ENCODE data around the gene CFAP46. TPM values are rescaled to one million over a fixed set of nuclear protein-coding genes. Genes with fewer than 3 reads are reported as not detected.

Gene CFAP46
- total and polyA plus RNA-seq, 9 donors, result 0.50 to 22.4 (median 1.6) TPM; not detected in 1

DNA sequence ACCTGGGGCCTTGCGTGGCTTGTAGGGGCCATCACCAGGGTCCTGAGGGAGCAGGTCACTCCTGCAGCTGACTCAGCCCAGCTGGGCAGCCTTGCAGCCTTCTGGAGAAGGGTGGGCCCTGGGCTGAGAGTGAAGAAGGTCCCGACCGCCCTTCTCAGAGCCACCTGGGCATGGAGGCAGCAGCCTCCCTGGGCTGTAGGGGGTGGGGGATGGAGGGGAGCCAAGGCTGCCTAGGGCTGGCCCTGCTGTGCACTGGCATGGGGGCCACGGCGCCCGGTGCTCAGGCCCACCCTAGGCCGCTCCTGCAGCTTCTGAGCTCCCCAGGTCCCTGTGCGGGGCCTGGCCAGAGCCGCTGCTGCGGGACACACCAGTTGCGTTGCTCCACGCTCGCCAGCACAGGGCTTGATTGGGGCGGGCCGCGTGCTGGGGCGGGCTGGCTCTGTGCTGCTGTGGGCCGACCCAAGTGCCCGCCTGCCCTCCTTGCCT lies 92.8 kb downstream of the CFAP46 start:
- 94 to 97% (median 95%) methylated on average over 17 to 19 of the region's 19 CpGs for WGBS, 3 donors
- Histone ChIP-seq H3K27ac (no peak overlapping the region), H3K4me1 (ENCODE audit: insufficient read depth) (no peaks in the 10 kb centered on the region), H3K27me3 (no peaks in the 10 kb centered on the region), H3K36me3 (no peaks in the 10 kb centered on the region), H3K9me3 (no peaks in the 10 kb centered on the region), H3K4me3 (no peak overlapping the region)
- no peak for TF ChIP-seq POLR2A (IDR thresholded peaks at IDR 0.05)
- TF ChIP-seq EP300 (IDR thresholded peaks at IDR 0.05), result no peak
- TF ChIP-seq, protein P1, sequence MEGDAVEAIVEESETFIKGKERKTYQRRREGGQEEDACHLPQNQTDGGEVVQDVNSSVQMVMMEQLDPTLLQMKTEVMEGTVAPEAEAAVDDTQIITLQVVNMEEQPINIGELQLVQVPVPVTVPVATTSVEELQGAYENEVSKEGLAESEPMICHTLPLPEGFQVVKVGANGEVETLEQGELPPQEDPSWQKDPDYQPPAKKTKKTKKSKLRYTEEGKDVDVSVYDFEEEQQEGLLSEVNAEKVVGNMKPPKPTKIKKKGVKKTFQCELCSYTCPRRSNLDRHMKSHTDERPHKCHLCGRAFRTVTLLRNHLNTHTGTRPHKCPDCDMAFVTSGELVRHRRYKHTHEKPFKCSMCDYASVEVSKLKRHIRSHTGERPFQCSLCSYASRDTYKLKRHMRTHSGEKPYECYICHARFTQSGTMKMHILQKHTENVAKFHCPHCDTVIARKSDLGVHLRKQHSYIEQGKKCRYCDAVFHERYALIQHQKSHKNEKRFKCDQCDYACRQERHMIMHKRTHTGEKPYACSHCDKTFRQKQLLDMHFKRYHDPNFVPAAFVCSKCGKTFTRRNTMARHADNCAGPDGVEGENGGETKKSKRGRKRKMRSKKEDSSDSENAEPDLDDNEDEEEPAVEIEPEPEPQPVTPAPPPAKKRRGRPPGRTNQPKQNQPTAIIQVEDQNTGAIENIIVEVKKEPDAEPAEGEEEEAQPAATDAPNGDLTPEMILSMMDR (IDR thresholded peaks at IDR 0.05), result no peak
- DNase-seq, result peak in 1 of 5 donors; percentile 21
- intact Hi-C loops (cut with DNase I), result no loop called here

DNA sequence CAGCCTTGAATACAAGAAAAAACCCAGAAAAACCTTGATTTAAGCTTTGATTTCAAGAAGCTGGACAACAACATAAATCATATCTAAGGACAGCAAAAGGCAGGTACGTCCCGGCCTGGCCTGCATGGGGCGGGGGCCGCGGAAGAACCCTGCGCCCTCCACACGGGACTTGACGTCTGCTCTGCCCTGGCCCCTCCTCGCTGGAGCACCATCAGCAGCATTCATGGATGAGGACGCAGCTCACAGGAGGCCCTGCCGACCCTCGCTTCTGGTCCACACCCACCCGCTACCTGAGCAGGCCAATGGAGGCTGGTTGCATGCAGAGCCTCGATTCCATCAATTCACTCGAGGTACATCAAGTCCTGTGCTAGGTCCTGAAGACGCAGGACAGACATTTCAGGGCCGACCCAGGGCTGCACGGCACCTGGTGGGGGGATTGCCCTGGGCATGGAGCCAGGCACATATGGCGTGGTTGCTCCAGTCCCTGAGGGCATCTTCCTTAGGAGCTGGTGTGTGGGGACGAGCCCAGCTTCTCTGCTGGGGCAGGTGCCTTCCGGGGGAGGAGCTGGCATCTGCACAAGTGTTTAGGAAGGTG lies 93.3 kb downstream of the CFAP46 start:
- no peaks in the 10 kb centered on the region for H3K27me3 ChIP-seq
- H3K4me3 ChIP-seq, result no peak overlapping the region
- H3K36me3 ChIP-seq, result no peaks in the 10 kb centered on the region
- H3K4me1 ChIP-seq (ENCODE audit: insufficient read depth), result no peaks in the 10 kb centered on the region
- peak in 1 of 5 donors; percentile 24 for DNase-seq
- H3K9me3 ChIP-seq, result no peaks in the 10 kb centered on the region
- no peak overlapping the region for H3K27ac ChIP-seq
- intact Hi-C loops (cut with DNase I), result no loop called here
- TF ChIP-seq POLR2A (IDR thresholded peaks at IDR 0.05) (no peak), EP300 (IDR thresholded peaks at IDR 0.05) (no peak)
- TF ChIP-seq, protein P1 (IDR thresholded peaks at IDR 0.05), result no peak
- WGBS, 3 donors, result 74 to 77% (median 77%) methylated on average over 21 of the region's 21 CpGs

DNA sequence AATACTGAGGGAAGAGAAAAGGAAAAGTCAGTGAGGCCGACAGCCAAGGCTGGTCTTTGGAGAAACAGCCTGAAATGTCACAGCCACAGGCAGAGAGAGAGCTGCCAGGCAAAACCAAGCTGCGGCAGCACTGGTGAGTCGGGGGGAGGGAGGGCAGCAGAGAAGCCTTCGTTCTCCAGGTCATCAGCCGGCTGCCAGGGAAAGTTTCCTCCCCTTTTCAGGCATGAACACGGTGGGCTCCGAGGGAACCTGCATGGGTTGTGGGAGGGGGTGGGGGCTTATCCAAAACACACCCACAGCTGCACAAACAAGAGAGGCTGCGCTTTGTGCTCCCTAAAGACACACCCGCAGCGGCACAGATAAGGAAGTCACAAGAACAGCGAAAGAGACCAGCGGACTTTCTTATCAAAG lies 94.1 kb downstream of the CFAP46 start:
- no peaks in the 10 kb centered on the region for H3K27me3 ChIP-seq
- H3K27ac ChIP-seq, result no peak overlapping the region
- H3K36me3 ChIP-seq, result no peaks in the 10 kb centered on the region
- intact Hi-C loops (cut with DNase I), result no loop called here
- H3K4me3 ChIP-seq, result no peak overlapping the region
- H3K4me1 ChIP-seq (ENCODE audit: insufficient read depth), result no peaks in the 10 kb centered on the region
- H3K9me3 ChIP-seq, result no peaks in the 10 kb centered on the region
- WGBS, 3 donors, result 1 to 3% (median 2%) methylated on average over 12 of the region's 12 CpGs
- TF ChIP-seq POLR2A (IDR thresholded peaks at IDR 0.05), result no peak
- TF ChIP-seq, protein P1 (IDR thresholded peaks at IDR 0.05), result no peak
- TF ChIP-seq EP300 (IDR thresholded peaks at IDR 0.05), result no peak
- DNase-seq, result peak in 1 of 5 donors; percentile 24

DNA sequence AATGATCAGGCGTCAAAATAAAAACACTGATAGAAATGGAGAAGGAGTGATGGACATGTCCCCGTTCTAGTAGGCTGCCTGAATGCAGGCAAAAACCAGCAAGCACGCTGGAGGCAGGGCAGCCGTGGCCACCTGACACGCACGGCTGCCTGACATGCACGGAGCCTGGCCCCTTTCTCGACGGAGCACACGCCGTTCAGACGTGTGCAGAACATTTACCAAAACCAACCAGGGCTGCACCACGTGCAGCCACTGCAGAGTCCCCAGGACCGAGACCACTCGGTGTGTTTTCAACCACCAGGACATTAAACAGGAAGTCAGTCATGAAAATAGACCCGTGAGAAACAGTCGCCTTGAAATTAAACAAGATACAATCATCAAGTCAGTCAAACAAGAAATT lies 94.5 kb downstream of the CFAP46 start:
- intact Hi-C loops (cut with DNase I), result no loop called here
- peak in 1 of 5 donors; percentile 15 for DNase-seq
- 11 to 22% (median 13%) methylated on average over 17 of the region's 17 CpGs for WGBS, 3 donors

More for the DNA sequence above, 94.5 kb downstream of the CFAP46 start:
- no peak for TF ChIP-seq EP300 (IDR thresholded peaks at IDR 0.05)
- TF ChIP-seq POLR2A (IDR thresholded peaks at IDR 0.05), result no peak
- TF ChIP-seq, protein P1 (IDR thresholded peaks at IDR 0.05), result no peak
- Histone ChIP-seq H3K36me3 (no peaks in the 10 kb centered on the region), H3K4me1 (ENCODE audit: insufficient read depth) (no peaks in the 10 kb centered on the region), H3K27me3 (no peaks in the 10 kb centered on the region), H3K9me3 (peaks cover 0 to under 1% of the 10 kb centered on the region in 2 donors), H3K27ac (no peak overlapping the region), H3K4me3 (no peak overlapping the region)

Data from ovary (tissue), 9 donors.